ENCODE data around the gene TRIM22.

GRCh38 chr11:5703741-5704536 is 14.3 kb downstream of the TRIM22 start:
- TF ChIP-seq CTCF (conservative IDR thresholded peaks at IDR 0.05) (no peak), EZH2 (IDR thresholded peaks at IDR 0.05; ENCODE audit: low read depth) (no peak)

All from PC-9 (cell line).